Retinal pigment epithelial cell (primary cell): ENCODE data around the gene PXK.
"Not testable (repeated sequence)": the region's sequence is repeated elsewhere in the genome, so short reads cannot be mapped to it uniquely, and the experiment has no call there.

Source experiments
- DNase-seq: peaks from one replicate; pipeline ENCODE4 v3.0.0-alpha.2; 2010; ENCODE audit warnings: low read depth
- H3K4me3 ChIP-seq: 2 replicates; pipeline ENCODE4 v1.5.1; 2011; ENCODE audit warnings: mild to moderate bottlenecking, low read length, control low read depth, moderate library complexity
- CTCF ChIP-seq: conservative IDR thresholded peaks from 2 replicates; pipeline ENCODE4 v1.5.1; 2011; ENCODE audit warnings: low read depth, low read length, control low read depth, inconsistent platforms

Gene PXK

GRCh38 chr3:58331593-58332152, 1.0 kb upstream of the PXK start:
- TF ChIP-seq CTCF: no peak
- no peak overlapping the region for H3K4me3 ChIP-seq
- no peak for DNase-seq

- peak overlapping the region; percentile 81 for H3K4me3 ChIP-seq
- DNase-seq: no peak
- peak; percentile 23 for TF ChIP-seq CTCF
Observed at GRCh38 chr3:58333206-58334012, 717 bp downstream of the PXK start.

- peak overlapping the region; percentile 81 for H3K4me3 ChIP-seq
- no peak for TF ChIP-seq CTCF
- no peak for DNase-seq
Observed at GRCh38 chr3:58334013-58334321, 1.3 kb downstream of the PXK start.

- H3K4me3 ChIP-seq: no peak overlapping the region
- no peak for DNase-seq
- TF ChIP-seq CTCF: no peak
Observed at GRCh38 chr3:58334506-58334884, 1.8 kb downstream of the PXK start.

- TF ChIP-seq CTCF: no peak
- DNase-seq: no peak
- no peak overlapping the region for H3K4me3 ChIP-seq
Observed at GRCh38 chr3:58335652-58335947, 2.9 kb downstream of the PXK start.

GRCh38 chr3:58336135-58336882, 3.6 kb downstream of the PXK start:
- H3K4me3 ChIP-seq: no peak overlapping the region
- no peak for TF ChIP-seq CTCF
- DNase-seq: no peak

- no peak for DNase-seq
- TF ChIP-seq CTCF: no peak
- no peak overlapping the region for H3K4me3 ChIP-seq
Observed at GRCh38 chr3:58337190-58337589, 4.5 kb downstream of the PXK start.

- not testable (repeated sequence) for H3K4me3 ChIP-seq, DNase-seq
Observed at GRCh38 chr3:58339146-58339545, 6.5 kb downstream of the PXK start.
